A549 treated with Mapracorat at 1 μM for 4 hours (cell line): ENCODE data around the gene CLIC4. TPM values are rescaled to one million over a fixed set of nuclear protein-coding genes. Genes with fewer than 3 reads are reported as not detected.

Source experiments
- total RNA-seq: library from RNA; stranded (reverse); fragments of 200-300 nt; extraction: Qiagen RNA extraction; gene quantifications from 5 replicates; pipeline ENCODE4 v1.2.3, GENCODE V29; 2022

Gene CLIC4
- 36.1 to 51.7 TPM (median 45.9 TPM) in 5 replicates for total RNA-seq

DNA sequence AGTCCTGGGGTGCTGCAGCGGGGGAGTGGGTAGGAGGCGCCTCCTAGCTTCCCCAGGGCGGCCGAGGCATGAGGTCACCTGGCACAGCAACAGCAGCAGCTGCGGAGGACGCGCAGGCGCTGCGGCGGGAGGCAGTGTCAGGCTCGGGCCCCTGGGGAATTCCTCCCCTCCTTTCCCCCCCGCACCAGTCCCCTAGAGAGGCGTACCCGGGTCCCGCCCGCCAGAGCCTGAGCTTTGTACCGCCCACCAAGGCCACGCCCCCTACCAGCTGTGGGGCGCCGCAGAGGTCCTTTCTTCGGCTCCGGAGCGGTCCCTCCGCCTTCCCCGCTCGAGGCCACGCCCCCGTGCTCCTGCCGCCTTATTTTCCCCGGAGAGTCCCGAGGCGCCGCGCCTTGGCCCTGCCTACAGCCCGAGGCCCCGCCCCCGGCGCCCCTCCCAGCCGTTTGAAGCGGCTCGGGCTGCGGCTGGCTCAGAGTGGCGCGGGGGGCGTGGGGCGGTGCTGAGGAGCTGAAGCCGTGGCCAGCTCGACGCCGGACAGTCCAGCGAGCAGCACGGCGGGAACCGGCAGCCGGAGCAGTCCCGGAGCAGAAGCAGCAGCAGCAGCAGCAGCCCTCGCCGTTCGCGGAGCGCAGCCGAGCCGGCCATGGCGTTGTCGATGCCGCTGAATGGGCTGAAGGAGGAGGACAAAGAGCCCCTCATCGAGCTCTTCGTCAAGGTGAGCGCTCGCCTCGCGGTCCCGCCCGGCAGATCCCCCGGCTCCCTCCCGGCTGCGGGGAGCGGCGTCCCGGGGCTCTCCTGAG, at the start of gene CLIC4:
Gene CLIC4, plus strand, starts transcription at position 537 of the 800 bp plus-strand sequence. Its CDS starts 107 bp downstream, at position 644.

Other genes starting within 250 kb of the CLIC4 start
- 11.3 to 15.8 TPM (median 14.1 TPM) in 5 replicates for gene RCAN3, start 242.6 kb upstream of the CLIC4 start, total RNA-seq
- gene NCMAP, start 189.4 kb upstream of the CLIC4 start, total RNA-seq, result 0.03 to 0.07 TPM (median 0.04 TPM) in 4 of 5 replicates, not detected in the other
- gene SRRM1, start 102.1 kb upstream of the CLIC4 start, total RNA-seq, result 37.8 to 57.8 TPM (median 40.3 TPM) in 5 replicates
- 4.2 to 6.5 TPM (median 5.7 TPM) in 5 replicates for gene RUNX3, start 184.8 kb downstream of the CLIC4 start, total RNA-seq